Measurements from ENCODE around the gene FAM210A.
"Not testable (repeated sequence)": the region's sequence is repeated elsewhere in the genome, so short reads cannot be mapped to it uniquely, and the experiment has no call there.

FAM210A gene, protein sequence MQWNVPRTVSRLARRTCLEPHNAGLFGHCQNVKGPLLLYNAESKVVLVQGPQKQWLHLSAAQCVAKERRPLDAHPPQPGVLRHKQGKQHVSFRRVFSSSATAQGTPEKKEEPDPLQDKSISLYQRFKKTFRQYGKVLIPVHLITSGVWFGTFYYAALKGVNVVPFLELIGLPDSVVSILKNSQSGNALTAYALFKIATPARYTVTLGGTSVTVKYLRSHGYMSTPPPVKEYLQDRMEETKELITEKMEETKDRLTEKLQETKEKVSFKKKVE

GRCh38 chr18:13726232-13726971 lies at the start of gene FAM210A, which contains the start of gene RNMT:
Gene FAM210A, minus strand, starts transcription at chr18:13726558. Its CDS starts 44,481 bp downstream, at chr18:13682077.
Gene RNMT, plus strand, starts transcription at chr18:13726673. Its CDS starts 4,845 bp downstream, at chr18:13731518.
- in situ Hi-C loops (cut with HindIII; ENCODE audit: low sequenced_read_pairs), result no loop called here

DNA sequence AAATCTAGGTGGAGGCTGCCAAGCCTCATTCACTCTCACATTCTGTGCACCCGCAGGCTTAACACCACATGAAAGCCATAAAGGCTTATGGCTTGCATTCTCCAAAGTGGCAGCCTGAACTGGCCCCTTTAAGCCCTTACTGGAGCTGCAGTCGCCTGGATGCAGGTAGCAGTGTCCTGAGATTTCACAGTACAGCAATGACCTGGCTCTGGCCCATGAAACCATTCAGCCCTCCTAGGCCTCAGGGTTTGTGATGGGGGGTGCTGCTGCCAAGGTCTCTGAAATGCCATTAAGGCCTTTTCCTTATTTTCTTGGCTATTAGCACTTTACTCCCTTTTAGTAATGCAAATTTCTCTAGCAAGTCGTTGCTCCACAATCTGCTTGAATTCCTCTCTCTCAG lies 48.7 kb upstream of the FAM210A start:
- in situ Hi-C loops (cut with HindIII; ENCODE audit: low sequenced_read_pairs), result no loop called here

DNA sequence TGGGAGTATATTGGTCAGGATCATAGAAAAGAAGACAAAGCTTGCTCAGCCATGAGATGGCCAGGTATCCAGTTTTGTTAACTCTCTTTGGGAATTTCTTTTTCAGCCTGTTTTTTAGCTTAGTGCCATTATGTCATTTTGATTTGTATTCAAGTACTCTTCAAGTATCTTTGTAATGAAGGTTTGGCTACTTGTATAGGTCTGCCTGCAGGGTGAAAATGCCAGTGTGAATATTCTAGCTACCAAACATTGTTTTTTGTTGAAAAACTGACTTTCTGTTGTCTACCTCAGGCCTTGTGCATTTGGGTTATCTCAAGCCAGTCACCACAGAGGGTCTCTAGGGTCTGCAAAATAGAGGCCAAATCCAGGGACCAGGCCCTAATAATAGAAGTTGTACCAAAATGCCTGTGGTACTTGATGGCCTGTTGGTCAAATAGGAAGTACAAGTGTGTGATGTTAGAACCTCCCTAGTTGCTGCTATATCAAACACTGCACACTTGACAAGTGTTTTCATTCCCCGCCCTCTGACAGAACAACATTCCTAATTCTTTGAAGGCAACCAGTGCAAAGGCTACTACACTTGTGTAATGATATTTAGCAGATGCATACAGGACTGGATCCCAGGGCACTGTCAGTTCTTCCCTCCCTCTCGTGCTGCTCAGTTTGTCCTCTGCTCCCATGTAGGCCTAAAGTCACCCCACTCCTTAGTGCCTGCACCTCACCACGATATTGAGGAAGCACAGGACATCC lies 36.5 kb upstream of the FAM210A start:
- in situ Hi-C loops (cut with HindIII; ENCODE audit: low sequenced_read_pairs), result no loop called here

- in situ Hi-C loops (cut with HindIII; ENCODE audit: low sequenced_read_pairs), result no loop called here
These were observed 33.7 kb upstream of the FAM210A start for GRCh38 chr18:13760047-13760446.

DNA sequence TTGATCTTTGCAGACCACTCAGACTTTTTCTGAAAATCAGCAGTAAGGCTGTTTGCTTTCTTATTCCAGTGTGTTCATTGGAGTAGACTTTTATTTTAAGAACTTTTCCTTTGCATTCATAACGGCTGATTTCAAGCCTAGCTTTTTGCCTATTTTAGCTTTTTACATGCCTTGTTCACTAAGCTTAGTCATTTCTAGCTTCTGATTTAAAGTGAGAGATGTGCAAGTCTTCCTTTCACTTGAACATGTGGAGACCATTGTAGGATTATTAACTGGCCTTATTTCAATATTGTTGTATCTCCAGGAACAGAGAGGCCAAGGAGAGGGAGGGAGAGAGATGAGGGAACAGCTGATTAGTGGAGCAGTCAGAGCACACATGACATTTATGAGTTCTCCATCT lies 32.3 kb upstream of the FAM210A start:
- in situ Hi-C loops (cut with HindIII; ENCODE audit: low sequenced_read_pairs), result no loop called here

GRCh38 chr18:13756671-13757070 lies 30.3 kb upstream of the FAM210A start:
- in situ Hi-C loops (cut with HindIII; ENCODE audit: low sequenced_read_pairs), result no loop called here

- in situ Hi-C loops (cut with HindIII; ENCODE audit: low sequenced_read_pairs), result no loop called here
These were observed 29.9 kb upstream of the FAM210A start for GRCh38 chr18:13756261-13756660.

DNA sequence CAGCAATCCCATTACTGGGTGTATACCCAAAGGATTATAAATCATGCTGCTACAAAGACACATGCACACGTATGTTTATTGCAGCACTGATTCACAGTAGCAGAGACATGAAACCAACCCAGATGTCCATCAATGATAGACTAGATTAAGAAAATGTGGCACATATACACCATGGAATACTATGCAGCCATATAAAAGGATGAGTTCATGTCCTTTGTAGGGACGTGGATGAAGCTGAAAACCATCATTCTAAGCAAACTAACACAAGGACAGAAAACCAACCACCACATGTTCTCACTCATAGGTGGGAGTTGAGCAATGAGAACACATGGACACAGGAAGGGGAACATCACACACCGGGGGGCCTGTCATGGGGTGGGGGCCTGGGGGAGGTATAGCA lies 25.2 kb upstream of the FAM210A start:
- in situ Hi-C loops (cut with HindIII; ENCODE audit: low sequenced_read_pairs), result not testable (repeated sequence)

DNA sequence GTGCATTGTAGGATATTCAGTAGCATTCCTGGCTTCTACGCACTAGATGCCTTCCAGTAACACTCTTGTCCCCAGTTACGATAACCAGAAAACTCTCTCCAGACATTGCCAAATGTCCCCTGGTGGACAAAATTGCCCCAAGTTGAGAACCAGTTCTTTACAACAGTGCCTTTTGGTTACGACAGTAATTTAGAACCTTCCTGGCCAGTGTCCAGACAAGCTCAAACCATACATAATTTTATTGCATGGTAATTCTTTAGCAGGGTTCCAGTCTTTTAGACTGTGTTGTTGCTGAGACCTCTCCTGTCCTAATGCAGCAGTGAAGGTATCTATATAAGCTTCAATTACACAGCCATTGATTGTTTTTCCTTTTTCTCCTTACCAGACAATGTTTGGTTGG lies 20.3 kb upstream of the FAM210A start:
- in situ Hi-C loops (cut with HindIII; ENCODE audit: low sequenced_read_pairs), result no loop called here

DNA sequence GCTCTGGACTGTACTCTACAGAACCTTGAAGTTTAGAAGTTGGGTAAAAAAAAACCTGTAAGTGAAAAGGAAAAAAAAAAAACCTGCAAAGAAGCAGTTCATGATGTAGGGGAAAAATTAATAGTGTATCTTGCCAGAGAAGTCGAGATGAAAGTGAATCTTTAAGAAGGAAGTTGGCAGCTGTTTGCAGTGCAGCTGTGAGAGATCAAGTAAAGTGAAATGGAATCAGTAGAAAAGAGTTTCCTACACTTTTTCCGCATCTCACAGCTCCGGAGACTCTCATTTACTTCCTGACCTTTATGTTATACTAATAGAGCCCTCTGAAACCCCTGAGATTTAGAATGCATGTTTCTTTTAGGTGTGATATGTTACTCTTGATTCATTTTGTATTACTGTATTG lies 19.3 kb upstream of the FAM210A start:
- in situ Hi-C loops (cut with HindIII; ENCODE audit: low sequenced_read_pairs), result no loop called here

DNA sequence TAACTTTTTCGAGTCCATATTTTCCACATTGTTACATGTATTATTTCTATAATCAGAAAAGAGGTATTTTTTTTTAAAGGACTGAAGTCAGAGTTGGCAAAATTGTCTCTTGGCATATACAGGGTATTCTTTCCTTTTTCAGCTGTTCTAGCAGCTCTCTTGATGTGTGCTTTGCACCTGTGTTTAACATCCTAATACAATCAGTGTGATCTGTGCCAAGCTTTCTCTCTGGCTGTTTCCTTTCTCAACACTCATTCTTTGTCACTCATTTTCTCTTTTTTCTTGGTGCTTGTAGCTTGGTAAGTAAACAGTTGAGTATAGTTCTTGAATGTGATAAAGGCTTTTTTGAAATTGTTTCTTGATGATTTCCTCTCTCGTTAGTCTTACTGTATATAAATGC lies 9.3 kb upstream of the FAM210A start:
- in situ Hi-C loops (cut with HindIII; ENCODE audit: low sequenced_read_pairs), result no loop called here

GRCh38 chr18:13730481-13730880 lies 4.1 kb upstream of the FAM210A start:
- in situ Hi-C loops (cut with HindIII; ENCODE audit: low sequenced_read_pairs), result no loop called here

- in situ Hi-C loops (cut with HindIII; ENCODE audit: low sequenced_read_pairs), result no loop called here
These were observed 594 bp upstream of the FAM210A start for GRCh38 chr18:13726972-13727331.

DNA sequence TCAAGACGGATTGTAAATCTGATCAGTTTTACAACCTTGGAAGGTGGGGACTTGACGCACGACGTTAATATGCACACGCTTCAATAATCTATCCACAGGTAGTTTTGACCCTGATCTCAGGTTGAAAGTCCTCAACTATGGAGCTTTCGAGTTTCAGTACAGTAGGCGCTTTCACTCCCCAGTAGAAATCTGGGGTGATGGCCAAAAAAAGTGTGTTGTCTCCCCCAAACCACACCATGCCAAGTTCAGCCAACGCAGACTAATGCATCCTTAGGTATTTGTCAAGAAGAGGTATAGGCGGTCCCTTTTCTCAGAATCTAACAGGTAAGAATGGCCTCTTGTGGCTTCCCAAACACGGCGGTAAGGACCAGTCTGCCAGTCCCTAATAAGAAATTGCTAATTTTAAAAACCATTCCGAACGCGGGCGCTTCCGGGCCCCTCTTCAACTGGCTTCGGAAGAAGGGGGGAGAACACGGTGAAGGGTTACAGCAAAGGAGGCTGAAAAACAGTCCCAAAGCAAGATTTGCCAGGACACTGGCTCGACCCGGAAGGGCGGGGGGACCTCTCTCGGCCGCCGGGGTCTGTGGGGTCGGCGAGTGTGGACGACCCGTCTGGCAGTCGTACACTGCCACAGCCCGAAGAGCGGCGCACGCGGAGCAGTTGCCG lies 659 bp downstream of the FAM210A start:
- in situ Hi-C loops (cut with HindIII; ENCODE audit: low sequenced_read_pairs), result no loop called here

- in situ Hi-C loops (cut with HindIII; ENCODE audit: low sequenced_read_pairs), result no loop called here
These were observed 5.5 kb downstream of the FAM210A start for GRCh38 chr18:13720847-13721246.

- in situ Hi-C loops (cut with HindIII; ENCODE audit: low sequenced_read_pairs), result no loop called here
These were observed 6.2 kb downstream of the FAM210A start for GRCh38 chr18:13720123-13720522.

GRCh38 chr18:13716916-13717315 lies 9.4 kb downstream of the FAM210A start:
- in situ Hi-C loops (cut with HindIII; ENCODE audit: low sequenced_read_pairs), result no loop called here

DNA sequence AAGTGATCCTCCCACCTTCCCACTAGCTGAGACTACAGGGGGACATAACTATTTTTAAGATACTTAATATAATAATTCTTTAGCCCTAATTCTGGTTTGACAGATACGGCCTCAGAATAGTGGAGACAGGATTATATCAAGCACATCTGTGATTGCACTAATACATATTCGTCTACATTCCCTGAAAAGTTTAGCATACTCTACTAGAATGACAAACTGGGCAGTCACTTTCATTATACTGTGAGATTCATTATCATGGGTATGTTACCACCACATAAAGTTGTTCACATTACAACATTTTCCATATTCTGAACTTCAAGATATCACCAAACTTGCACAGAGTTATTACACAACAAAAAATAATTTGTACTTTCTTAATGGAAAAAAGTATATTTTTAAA lies 11.0 kb downstream of the FAM210A start:
- in situ Hi-C loops (cut with HindIII; ENCODE audit: low sequenced_read_pairs), result no loop called here

DNA sequence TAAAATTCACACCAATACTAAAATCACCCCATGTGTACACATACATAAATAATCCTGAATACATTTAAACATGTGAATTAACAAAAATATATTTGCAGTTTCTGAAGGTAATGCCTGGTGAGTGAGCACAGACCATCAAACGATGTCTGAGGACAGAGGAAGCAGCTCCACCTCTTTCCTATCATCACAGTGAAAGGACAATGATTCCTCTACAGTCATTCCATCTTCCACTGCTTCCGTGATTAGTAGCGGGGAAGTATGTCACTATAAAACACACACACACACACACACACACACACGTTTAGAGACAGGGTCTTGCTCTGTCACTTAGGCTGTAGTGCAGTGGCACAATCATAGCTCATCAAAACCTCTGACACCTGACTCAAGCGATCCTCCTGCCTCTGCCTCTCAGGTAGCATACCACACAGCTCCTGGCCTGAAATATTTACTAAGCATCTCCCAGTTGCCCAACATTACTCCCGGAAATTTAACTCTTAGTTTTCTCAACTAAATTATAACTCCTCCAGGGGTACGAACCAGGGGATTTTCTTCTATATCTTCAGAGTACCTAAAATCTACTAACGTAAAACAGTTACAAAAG lies 12.8 kb downstream of the FAM210A start:
- in situ Hi-C loops (cut with HindIII; ENCODE audit: low sequenced_read_pairs), result no loop called here

DNA sequence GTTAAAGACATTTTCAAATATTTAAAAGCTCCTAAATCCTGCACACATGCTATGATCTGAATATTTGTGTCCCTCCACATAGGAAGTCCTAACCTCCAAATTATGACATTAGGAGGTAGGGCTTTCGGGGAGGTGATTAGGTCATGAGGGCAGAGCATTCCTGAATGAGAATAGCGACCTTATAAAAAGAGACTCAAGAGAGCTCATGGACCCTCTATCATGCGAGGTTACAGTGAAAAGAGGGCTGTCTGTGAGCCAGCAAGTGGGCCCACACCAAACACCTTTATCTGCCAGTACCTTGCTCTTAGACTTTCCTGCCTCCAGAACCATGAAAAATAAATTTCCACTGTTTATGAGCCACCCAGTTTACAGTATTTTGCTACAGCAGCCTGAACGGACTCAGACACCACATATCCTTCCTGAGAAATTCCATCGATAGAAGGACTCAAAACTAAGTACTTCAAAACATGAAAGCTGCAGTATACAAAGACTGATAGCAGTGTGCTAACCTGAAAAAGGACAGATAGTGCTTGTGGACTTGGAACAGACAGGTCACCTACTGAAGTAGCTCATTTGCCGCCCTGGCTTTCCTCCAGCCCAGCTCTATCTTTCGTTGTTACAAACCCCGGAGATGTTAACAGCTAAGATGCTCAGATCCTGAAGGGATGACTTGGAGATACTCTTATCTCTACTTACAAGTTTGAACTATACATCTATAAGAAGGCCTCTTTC lies 13.8 kb downstream of the FAM210A start:
- in situ Hi-C loops (cut with HindIII; ENCODE audit: low sequenced_read_pairs), result no loop called here

All from DLD1 (cell line).